NCI-H446 treated with DMSO at 0.1 percent for 48 hours (cell line): ENCODE data around the gene NRBF2.
"Not testable (repeated sequence)": the region's sequence is repeated elsewhere in the genome, so short reads cannot be mapped to it uniquely, and the experiment has no call there.

ENCODE experiments used
- DNase-seq: peaks from one replicate; lab custom pipeline; 2025; lab: John Stamatoyannopoulos, UW

The NRBF2 gene

GRCh38 chr10:63133056-63133820 is at the start of gene NRBF2:
NRBF2 (plus strand) TSS chr10:63133328; CDS start chr10:63133471, 143 bp downstream.
- peak; percentile 88 for DNase-seq

GRCh38 chr10:63083406-63083805 is 49.7 kb upstream of the NRBF2 start:
- not testable (repeated sequence) for DNase-seq

- DNase-seq = peak; percentile 49
Observed at GRCh38 chr10:63083904-63084689, 49.0 kb upstream of the NRBF2 start.

GRCh38 chr10:63084690-63085382 is 48.3 kb upstream of the NRBF2 start:
- DNase-seq = no peak

- DNase-seq = no peak
Observed at GRCh38 chr10:63093227-63093626, 39.9 kb upstream of the NRBF2 start.

- no peak for DNase-seq
Observed at GRCh38 chr10:63094405-63094804, 38.7 kb upstream of the NRBF2 start.

GRCh38 chr10:63094881-63095280 is 38.2 kb upstream of the NRBF2 start:
- DNase-seq = no peak

- DNase-seq = no peak
Observed at GRCh38 chr10:63099734-63100133, 33.4 kb upstream of the NRBF2 start.

GRCh38 chr10:63101091-63101490 is 32.0 kb upstream of the NRBF2 start:
- not testable (repeated sequence) for DNase-seq

GRCh38 chr10:63102279-63102883 is 30.7 kb upstream of the NRBF2 start:
- DNase-seq = not testable (repeated sequence)

GRCh38 chr10:63103178-63103577 is 29.9 kb upstream of the NRBF2 start:
- not testable (repeated sequence) for DNase-seq

- no peak for DNase-seq
Observed at GRCh38 chr10:63103971-63104409, 29.1 kb upstream of the NRBF2 start.

GRCh38 chr10:63105225-63106110 is 27.7 kb upstream of the NRBF2 start:
- DNase-seq = no peak

GRCh38 chr10:63106111-63106755 is 26.9 kb upstream of the NRBF2 start:
- no peak for DNase-seq

GRCh38 chr10:63107943-63108437 is 25.1 kb upstream of the NRBF2 start:
- no peak for DNase-seq

GRCh38 chr10:63110940-63111339 is 22.2 kb upstream of the NRBF2 start:
- no peak for DNase-seq

GRCh38 chr10:63114031-63114814 is 18.9 kb upstream of the NRBF2 start:
- DNase-seq = peak; percentile 12

- peak; percentile 5 for DNase-seq
Observed at GRCh38 chr10:63115732-63116383, 17.3 kb upstream of the NRBF2 start.
